ENCODE data around the gene BICC1. TPM values are rescaled to one million over a fixed set of nuclear protein-coding genes. Genes with fewer than 3 reads are reported as not detected.
"Not testable (repeated sequence)": the region's sequence is repeated elsewhere in the genome, so short reads cannot be mapped to it uniquely, and the experiment has no call there.

The BICC1 gene
- polyA plus RNA-seq, 1 donor, result 14.9 TPM

- DNase-seq, result peak; percentile 86
These were observed 321.3 kb downstream of the BICC1 start for GRCh38 chr10:58833771-58834561.

- no peak for DNase-seq
These were observed 323.6 kb downstream of the BICC1 start for GRCh38 chr10:58836176-58836700.

DNA sequence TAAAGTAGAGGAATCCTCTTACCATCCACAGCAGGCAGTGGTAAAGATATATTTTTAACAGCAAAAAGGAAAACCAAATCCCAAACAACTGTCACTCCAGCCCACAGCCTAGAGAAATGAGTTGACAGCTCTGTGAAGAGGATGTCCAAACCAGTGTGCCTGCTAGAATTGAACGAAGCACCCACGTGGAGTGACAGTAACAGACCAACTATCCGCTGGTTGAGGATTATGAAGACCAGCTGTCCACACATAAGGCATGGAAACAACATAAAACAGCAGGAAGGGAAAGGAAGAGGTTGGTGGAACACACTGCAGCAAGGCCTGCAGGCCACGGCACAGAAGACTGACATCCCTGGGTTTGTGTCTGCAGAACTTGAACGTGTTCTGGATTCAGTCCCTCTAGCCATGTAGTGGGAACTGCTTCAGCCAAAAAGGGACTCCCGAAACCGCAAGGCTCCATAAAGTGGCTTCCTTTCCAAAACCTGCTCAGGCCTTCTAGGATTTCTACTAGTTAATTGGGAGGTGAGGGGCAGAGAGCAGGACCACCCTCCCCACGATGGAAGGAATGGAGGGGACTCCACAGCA lies 324.4 kb downstream of the BICC1 start:
- no peak for DNase-seq

GRCh38 chr10:58837826-58838225 lies 325.2 kb downstream of the BICC1 start:
- DNase-seq, result no peak

GRCh38 chr10:58838561-58839208 lies 326.0 kb downstream of the BICC1 start:
- peak; percentile 61 for DNase-seq

- DNase-seq, result no peak
These were observed 327.1 kb downstream of the BICC1 start for GRCh38 chr10:58839771-58840170.

- DNase-seq, result peak; percentile 64
These were observed 328.3 kb downstream of the BICC1 start for GRCh38 chr10:58840840-58841435.

GRCh38 chr10:58842860-58843376 lies 330.2 kb downstream of the BICC1 start:
- no peak for DNase-seq

DNA sequence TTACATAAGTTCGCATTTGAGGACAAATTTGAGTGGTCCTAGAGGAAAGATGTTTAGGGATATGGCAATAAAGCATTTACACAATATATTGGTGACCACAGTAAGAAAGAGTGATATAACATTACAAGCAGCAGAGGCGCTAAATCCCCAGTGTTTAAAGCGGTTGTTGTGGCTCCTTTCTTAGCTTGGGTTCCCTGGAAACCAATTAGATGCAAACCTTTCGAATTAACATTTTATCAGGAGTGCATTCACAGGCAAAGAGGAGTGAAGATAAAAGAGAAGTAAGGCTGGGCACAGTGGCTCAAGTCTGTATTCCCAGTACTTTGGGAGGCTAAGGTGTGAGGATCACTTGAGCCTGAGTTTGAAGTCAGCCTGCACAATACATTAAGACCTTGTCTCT lies 331.1 kb downstream of the BICC1 start:
- DNase-seq, result no peak

DNA sequence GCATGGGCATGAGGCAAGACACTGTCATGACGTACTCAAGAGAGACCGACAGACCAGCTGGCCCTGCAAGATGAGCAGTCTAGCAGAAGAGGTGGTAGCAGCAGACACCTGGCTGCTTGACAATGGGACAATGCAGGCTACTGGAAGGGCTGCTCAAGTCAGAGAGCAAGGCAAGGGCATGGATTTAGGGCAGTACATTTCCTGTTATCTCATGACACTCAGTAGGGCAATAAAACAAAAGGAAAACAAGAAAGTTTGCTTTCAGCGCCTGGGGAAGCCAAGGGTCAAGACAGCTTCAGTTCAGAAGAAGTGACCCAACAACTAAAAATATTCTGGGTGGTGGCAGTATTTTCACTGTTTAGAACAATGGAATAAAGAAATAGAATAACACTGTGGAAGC lies 332.0 kb downstream of the BICC1 start:
- DNase-seq, result no peak

GRCh38 chr10:58846856-58847255 lies 334.2 kb downstream of the BICC1 start:
- DNase-seq, result no peak

DNA sequence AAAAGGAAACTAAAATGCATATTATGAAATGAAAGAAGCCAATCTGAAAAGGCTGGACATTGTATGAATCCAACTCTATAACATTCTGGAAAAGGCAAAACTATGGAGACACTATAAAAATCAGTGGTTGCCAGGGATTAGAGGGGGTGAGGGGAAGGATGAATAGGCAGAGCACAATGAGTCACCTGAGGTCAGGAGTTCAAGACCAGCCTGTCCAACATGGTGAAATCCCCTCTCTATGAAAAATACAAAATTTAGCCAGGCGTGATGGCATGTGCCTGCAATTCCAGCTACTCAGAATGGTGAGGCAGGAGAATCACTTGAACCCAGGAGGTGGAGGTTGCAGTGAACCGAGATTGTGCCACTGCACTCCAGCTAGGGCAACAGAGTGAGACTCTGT lies 338.9 kb downstream of the BICC1 start:
- DNase-seq, result no peak

- no peak for DNase-seq
These were observed 341.0 kb downstream of the BICC1 start for GRCh38 chr10:58853668-58854067.

DNA sequence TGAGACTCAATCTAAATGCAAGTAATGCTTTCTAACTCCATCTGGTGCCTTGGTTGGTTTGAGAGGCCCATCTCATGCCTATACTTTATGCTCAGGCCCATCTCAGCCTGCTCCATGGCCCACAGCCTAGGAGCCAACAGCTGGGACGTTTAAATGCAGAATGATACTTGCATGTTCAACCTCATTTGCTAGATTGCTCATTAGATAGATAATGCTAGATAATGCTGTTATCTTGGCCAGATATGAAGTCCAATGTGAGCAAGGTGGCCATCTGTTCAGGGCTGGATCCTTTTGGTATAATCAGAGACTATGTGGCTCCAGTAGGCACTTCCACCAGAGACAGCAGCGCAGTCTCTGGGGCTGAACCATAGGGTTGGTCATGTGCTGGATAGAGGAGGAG lies 342.1 kb downstream of the BICC1 start:
- DNase-seq, result no peak

DNA sequence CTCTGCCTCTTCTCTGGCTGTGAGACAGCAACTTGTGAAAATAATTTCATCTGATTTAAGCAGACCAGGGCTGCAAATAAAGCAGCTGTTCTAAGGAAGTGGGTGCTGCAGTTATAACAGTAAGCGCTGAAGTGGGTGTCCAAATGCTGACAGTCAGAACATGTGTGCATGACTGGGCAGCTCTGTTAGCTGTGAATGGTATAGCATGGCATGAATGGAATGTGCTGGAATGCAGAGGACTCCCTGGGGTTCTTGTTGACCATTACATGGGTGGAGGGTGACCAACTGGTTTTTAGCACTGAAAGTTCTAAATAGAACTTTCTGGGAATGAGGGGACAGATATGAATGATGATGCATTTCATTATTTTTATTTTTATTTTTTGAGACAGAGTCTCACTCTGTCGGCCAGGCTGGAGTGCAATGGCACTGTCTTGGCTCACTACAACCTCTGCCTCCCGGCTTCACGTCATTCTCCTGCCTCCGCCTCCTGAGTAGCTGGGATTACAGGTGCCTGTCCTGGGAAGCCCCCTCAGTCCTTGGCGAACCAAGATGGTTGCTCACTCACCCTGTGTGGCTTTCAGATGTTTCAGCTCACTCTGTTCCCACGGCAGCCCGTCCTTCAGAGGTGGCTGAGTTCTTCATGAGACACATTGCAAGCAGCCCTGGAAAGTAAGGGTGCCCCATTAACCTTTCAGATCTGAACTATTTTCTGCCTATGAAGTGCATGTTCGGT lies 344.0 kb downstream of the BICC1 start:
- DNase-seq, result no peak

GRCh38 chr10:58857251-58857805 lies 344.7 kb downstream of the BICC1 start:
- no peak for DNase-seq

DNA sequence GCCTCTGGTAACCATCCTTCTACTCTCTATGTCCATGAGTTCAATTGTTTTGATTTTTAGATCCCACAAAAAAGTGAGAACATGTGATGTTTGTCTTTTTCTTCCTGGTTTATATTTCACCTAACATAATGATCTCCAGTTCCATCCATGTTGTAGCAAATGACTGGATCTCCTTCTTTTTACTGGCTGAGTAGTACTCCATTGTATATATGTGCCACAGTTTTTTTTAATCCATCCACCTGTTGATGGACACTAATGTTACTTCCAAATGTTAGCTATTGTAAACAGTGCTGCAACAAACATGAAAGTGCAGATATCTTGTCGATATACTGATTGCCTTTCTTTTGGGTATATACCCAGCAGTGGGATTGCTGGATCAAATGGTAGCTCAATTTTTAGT lies 345.5 kb downstream of the BICC1 start:
- not testable (repeated sequence) for DNase-seq

DNA sequence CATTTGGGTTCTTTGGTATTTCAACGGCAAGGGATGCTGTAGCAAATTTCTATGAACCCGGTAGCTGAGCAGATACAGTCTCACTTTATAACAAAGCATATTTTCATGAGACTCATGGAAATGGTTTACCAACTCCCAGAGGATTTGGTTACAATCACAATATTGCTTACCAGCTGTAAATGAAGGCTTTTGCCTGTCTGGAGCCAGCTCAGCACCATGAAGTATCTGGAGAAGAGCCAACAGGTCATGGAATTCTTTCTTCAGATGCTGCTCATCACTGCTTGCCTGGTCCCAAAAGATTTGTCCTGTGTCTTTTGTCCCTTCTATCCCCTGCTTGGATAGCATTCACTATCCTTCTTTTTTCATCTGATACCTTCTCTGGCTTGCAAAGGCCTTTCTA lies 346.9 kb downstream of the BICC1 start:
- DNase-seq, result no peak

DNA sequence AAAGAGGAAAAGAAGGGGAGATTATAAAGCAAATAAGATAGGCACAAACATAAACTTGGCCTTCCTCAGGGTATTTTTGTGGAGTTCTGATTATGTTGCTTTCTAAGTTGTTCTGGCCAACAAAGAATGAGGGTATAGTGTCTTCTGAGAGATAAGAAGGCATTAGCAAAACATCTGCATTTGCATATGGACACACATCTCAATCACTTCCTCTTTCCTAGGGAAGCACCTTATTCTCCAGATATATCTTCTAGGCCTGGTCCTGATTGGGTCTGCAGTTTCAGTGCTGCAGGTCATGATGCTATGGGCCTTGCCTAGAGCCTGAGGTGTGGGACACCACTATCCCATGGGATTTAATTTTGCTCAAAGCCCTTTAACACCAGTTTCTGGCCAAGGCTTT lies 355.0 kb downstream of the BICC1 start:
- DNase-seq, result no peak

DNA sequence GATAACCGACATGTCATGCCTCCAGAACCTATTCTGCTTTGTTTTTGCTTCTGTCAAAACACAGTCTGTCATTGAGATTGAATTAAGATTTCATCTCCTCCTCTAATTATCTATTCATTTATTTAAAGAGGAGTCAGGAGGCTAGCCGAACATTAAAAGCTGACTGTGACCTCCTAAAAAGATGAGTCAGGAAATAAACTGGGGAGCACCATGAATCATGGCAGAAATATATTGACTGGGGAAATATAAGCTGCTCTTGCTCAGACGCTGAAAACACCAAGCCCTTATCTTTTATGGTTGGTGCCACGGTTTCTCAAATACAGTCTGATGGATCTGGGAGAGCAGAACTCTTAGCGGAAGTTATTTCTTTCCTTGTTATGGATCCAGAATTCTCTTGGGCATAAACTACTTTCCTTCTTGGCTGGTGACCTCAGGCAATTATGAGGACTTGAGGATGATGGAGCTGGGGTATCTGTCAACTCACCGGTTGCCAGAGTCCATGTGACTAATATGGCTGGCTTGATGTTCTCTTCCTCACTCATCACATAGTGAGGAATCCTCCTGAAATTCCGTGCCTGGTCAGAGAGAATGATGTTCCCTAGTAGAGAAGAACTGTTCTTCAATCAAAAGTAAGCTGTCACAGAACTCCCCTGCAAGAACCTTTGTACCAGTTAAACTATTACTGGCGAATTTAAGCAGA lies 356.2 kb downstream of the BICC1 start:
- DNase-seq, result no peak

DNA sequence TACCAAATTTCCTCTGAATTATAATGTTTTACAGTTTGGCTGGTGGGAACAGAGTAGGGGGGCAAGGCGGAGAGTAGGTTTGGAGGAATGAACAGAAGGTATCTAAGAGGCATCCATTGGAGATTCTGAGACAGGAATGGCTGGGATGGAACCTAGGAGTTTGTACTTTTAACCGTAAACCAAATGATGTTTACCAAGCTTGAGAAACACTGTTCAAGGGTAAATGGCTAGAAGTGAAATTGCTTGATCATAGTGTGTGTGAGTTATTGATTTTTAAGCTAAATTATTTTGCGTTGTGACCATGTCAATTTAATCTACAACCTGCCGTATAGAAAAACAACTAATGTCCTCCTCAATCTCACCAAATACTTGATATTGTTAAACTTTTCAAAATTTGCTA lies 357.4 kb downstream of the BICC1 start:
- DNase-seq, result no peak

Measured in hindlimb muscle (tissue), 1 donor.